Stimulated activated CD8-positive, alpha-beta memory T cell treated with anti-CD3 and anti-CD28 coated beads, Interleukin-15, amount 100 ng/mL, for 4 hours (primary cell): ENCODE measurements around the gene SEPTIN6.
"Not testable (repeated sequence)": the region's sequence is repeated elsewhere in the genome, so short reads cannot be mapped to it uniquely, and the experiment has no call there.

Source experiments
- DNase-seq, 2 donors: peaks; one replicate each; pipeline ENCODE4 v3.0.0-alpha.2; 2020; ENCODE audit warnings: low read depth in 2 of 2

The SEPTIN6 gene

DNA sequence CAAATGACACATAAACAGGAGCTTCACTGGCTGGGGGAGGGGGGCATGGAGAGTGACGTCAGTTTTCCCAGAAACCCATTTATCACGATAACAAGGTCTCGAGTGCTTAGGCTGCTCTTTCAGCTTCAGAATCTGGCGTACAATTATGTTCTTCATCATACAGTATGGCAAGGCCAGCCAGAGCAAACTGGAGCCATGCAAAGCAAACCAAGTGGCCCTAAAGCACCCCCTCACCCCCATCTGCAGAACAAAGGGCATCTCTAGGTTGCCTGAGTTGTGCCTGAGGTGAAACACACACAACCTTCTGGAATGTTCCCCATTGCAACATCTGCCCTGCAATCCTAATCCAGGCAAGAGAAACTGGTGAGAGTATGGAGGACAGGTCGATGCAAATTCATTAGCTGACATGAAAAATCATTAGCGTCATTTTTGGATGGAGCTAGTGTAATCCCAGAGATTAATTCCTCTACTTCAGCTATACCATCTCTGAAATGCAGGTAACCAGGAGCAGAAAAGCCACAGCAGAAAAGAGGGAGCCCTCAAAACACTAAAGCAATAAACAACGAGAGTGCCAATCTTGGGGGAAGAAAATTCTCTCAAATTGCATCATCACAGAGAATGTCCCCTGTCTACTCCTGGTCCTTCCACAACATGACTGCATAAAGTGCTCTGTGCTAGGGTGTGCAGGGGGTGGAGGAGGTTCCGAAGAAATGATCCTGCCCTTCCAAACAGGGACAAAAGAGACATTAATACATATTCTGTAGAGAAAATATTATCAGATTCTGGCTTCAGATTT lies 1.8 kb downstream of the SEPTIN6 start:
- peak in 1 of 2 donors; percentile 54 for DNase-seq

DNA sequence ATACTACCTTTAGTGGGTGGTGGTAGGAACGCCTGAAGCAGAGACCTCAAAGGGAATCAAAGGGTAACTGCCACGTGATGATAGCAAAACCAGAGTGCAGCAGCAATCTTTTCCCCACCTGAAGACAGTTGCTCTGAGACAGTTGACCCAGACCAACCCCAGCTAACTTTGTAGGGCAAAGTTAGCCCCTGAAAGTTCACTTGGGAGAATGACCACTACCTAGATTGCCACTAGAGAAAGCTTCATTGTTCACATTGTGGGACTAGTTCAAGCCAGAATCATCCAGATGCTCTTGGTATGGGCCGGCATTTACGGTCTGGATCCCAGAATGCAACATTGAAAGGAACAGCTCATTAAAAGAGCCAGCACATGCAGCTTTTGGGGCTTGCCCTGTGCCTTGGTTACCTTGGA lies 4.1 kb downstream of the SEPTIN6 start:
- DNase-seq: no peak

DNA sequence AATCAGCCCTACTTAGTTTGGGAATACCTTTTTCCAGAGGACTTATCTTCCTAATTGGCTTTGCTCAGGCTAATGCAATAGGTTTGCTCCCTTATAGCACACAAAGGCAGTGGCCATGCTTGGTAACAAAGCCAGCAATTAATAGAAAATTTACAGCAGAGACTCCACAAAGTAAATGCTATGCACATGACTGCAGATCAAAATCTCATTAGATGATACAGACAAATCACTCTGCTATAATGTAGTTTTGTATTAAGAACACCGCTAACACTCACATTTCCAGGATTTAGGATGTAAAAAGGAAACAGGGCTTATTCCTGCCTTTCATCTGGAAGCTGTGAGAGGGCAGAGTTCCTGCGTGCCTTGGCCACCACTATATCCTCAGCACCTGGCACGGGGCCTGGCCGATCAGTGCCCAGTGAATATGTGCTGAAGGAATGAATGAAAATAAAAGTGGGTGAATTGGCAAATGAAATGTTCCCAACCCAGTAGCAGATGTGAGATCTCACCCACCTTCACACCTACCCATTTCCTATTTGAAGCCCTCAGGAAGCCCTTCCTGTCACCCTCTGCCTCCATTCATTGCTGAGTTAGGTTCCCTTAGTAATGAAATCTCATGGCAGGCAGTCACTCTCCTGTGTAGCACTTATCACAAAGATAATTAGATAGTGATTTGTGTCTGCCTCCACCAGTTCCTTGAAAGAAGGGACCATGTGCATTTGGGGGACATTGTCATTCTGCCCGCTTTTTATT lies 5.1 kb downstream of the SEPTIN6 start:
- no peak for DNase-seq

DNA sequence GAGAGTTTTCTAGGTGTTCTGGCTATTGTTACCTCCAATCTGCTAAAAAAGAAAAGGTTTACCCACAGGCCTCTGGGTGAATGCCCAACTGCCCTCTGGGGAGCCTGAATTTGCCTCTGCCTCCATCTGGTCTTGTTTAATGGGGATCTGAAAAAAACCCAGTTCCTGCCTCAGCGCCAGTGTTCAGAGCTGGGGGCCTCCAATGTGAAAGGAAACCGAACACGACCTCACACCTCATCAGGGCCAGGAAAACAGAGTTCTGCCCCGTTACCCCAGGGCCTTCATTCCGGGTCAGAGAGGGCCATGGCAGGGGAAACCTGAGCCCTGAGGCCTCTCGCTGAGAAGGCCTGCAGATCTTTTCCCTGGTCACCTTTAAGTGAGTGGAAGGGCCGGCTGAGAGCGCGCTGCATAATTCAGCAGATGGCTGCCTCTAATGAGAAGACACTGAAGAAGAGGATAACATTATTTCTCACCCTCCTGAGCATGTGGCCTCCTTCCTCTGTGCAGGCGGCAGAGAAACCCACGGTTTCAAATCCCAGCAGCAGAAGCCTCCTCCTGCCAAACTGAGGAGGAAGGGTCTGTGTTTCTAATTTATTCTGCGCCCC lies 6.8 kb downstream of the SEPTIN6 start:
- DNase-seq: no peak

DNA sequence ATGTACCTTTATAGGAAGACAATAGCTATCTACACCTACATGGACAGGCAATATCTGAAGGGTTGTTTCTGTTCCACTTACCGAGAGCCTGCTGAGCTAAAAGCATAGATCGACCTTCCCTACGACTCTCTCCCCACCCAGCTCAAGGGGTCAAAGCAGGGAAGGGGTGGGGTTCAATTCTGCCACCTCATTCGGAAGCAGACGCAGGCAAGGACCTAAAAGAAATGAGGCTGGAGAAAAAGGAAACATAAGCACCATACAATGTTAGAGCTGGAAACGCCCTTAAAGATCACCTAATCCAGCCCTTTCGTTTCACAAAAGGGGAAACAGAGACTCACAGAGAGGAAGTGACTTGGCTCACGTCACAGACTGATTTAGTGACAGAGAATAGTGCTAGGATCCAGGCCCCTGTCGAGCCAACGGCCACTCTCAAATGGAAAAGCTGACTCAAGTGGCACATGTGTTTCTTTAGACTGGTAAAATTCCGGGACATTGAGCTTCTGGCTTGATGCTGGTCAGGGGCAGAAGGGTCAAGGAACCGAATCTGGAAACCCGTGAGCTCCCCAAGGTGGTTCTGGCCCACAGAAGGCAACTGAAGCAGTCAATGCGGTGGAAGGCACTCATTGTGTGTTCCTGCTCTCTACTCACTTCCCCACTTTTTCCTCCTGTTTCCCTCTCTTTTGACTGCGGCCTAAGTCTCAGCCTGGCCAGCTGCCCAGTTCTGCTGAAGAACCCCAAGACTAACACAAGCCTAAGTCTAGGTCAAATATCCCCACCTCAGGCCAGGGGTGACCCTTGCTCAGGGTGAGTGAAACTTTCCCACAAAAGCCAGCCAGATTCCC lies 7.5 kb downstream of the SEPTIN6 start:
- DNase-seq: no peak

DNA sequence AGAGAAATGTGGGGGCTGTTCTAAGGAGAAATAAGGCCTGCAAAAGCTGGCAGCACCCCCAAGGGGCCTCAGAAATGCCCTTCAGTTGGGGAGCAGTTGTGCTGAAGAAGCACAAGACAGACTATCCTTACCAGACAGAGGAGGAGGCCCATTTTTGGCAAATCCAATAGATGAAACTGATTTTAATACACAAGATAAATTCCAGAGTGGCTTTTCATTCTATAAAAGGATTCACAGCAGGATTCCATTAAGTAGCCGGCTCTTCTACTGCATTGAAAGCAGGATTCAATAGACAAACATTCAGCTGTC lies 8.1 kb downstream of the SEPTIN6 start:
- DNase-seq: no peak

DNA sequence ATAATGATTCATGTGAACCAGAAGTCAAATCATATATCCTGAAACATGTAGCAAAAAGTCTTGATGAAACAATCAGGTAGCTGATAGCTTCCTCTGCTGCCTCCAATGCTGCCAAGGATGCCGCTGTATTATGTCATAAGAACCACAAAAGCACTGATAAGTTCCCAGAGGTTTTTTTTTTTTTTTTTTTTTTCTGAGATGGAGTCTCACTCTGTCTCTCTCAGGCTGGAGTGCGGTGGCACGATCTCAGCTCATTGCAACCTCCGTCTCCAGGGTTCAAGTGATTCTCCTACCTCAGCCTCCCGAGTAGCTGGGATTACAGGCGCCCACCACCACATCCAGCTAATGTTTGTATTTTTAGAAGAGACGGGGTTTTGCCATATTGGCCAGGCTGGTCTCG lies 8.7 kb downstream of the SEPTIN6 start:
- not testable (repeated sequence) for DNase-seq

DNA sequence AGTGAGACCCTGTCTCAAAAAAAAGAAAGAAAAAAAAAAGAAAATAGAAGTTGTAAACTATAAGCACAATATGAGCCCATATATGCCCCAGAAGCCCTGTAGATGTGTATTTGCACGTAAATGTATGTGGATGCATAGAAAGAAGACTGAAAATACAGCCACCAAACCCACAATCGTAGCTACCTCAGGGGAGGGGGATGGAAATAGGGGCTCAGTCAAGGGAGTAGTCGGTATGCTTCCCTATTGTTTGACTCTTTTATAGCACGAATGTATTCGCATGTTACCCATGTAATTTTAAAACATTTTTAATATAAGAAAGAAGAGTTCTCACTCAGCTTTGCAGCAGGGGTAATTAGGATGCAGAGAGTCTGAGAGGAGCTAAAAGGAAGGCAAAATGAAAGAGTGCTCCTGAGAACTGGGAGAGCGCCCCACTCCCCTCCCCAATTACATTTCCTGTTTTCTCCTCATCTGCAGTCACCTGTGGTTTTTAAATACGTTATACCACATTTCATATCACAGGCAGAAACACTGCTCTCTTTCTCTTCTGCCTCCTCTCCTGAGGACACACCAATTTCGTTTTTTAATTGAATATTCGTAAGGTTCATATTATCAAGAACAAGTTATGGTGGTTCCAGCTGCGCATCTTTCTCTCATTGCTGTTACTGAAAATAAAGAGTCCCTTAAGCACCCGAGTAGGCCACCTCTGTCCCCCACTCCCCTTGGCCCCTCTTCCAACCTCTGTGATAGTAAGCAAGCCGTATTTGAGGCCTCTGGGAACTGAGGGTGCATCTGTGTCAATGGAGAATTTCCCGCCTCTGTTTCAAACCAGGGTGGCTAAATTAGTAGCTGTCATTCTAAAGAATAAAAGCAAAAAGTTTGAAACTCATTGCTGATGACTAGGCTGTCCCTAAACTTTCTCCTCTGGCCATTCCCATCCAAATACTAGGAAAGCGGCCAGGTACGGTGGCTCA lies 10.7 kb downstream of the SEPTIN6 start:
- no peak for DNase-seq

DNA sequence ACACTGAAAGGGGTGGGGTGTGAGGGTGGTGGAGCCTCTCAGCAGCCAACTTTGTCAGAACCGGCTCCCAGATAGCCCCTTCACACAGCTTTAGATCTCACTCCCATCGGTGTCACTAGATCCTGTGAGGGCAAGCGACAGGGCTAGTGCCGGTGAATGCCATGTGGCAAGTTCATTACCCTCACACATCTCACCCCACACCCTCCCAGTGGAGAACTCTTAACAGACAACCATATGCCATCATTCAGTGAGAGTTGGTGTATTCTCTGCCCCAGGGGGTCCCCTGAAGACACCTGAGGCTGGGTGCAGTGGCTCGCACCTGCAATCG lies 15.3 kb downstream of the SEPTIN6 start:
- no peak for DNase-seq

DNA sequence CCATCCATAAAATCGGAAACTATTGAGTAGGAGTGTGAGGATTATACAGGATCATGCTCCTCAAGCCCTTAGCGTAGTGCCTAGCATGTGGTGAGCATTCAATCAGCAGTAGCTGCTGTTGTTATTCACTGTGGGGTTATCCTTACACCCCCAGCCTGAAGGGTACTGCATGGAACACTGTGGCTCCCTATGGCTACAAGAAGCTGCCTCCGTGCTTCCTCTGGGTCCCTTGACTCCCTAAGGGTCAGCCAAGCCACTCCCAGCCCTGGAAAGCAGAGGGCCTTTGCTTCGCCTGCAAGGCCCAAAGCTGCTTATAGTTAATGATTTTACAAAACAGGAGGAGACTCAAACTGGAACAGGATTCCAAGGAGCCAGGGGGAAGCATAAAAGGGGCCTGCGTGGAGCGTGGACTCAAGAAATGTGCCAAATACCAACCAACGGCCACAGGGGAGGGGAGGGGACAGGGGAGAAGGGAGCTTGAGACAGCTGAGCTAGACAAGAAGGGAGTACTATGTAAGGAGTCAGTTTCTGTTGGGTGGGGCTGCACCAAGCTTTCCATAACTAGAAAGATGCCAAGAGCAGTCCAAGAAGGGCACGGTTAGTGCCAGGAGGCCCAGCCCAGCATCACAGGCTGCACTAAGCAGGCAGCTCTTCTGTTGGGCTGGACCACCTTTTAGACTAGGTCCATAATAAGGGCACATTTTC lies 15.9 kb downstream of the SEPTIN6 start:
- DNase-seq: no peak

DNA sequence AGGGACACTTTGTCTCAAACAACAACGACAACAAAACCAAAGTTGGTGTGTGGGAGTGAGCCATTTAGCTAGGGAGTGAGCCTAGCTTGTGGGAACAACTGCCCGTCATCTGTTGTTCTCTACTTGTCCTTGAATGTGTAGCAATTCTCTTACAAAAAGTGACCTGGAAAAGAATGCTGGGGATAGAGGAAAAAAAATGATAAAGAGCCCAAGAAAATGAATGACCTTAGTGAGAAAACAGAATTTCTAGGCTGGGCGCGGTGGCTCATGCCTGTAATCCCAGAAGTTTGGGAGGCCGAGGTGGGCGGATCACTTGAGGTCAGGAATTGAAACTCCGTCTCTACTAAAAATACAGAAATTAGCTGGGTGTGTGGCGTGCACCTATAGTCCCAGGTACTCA lies 19.6 kb downstream of the SEPTIN6 start:
- DNase-seq: no peak

DNA sequence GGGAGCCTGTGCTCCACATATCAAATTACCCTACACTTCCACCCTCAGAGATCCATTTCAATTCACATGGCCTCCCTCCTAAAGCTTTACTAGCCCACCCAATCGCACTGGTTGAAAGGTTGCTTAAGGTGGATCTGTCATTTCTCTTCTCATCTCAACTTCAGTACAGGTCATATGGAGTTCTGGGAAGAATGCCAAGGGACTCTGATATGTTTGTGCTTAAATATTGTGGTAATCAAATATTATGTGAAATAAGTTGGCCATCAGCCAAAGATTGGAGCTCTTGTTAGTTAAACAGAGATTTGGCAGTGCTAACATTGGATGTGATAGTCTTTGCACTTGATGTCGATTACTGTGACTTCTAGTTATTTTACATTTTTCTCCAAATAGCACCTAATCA lies 20.5 kb downstream of the SEPTIN6 start:
- no peak for DNase-seq

DNA sequence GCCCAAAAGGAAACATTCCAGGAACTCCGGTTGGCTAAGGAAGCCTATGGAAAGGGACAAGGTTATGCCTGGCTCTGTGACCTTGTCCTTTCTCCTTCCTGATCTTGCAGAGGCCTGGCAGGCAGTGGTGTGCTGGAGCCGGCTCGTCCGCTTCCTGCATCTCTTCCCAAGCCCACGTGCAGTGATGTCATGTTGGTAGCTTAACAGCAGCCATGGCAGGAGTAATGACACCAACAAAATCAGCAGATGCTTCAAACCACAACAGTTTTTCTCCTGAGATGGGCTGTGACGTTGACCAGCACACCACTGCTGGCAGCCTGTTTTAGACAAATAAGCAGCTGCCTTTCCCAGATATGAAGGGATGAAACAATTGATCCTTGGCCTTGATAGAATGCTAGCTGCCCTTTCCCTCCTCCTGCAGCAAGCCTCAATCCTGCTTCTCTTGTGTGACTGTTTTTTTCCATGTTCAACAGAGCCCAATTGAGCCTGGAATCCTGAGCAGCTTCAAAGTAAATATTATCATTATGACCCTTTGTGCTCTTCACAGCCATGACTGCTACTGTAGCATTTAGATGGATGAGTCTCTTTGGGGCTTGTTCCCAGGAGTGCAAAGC lies 23.4 kb downstream of the SEPTIN6 start:
- DNase-seq: no peak

DNA sequence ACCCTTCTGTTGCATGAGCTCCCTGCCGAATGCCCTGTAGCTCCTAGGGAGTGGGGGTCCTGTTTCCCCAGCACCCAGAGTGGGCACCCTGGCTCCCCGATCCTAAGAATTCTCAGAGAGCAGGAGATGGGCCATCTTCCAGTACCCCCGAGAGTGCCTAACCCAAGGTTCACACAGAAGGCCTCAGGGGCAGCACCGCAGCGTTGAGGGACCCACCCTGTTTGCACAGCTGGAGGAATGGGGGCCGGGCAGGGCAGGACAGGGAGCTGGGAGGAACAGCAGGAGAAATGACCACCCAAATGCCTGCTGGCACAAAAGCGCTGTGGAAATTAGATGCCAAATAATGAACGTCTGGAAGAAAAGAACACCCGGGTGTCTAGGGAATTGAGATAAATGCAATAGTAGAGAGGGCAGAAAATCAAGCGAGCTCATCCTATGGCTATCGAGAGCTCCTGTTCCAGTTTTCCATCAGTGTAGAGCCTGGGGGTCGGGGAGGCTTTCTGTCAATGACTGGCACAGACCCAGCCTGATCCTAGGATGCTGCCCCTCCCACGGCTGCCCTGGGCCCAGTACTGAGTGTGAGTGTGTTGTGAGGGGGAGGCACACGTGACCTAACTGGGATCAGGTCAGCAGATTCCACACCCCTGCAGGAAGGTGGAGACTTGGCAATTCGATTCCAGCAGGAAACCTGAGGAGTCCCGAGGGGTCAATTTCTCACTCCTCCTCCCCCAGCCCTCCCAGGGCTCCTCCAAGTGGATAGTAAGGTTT lies 25.7 kb downstream of the SEPTIN6 start:
- no peak for DNase-seq

DNA sequence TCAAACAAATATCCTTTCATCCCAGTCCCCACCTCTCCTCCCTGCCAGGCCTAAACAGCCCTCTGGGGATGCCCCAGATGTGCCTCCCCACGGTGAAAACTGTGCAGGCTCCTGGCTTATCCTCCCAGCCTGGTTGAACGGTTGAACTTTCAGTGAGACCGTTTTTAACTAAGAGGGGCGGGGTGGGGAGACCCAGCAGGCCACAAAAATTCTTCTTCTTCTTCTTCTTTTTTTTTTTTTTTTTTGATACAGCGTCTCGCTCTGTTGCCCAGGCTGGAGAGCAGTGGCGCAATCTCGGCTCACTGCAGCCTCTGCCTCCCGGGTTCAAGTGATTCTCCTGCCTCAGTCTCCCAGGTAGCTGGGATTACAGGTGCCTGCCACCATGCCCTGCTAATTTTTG lies 28.1 kb downstream of the SEPTIN6 start:
- not testable (repeated sequence) for DNase-seq

DNA sequence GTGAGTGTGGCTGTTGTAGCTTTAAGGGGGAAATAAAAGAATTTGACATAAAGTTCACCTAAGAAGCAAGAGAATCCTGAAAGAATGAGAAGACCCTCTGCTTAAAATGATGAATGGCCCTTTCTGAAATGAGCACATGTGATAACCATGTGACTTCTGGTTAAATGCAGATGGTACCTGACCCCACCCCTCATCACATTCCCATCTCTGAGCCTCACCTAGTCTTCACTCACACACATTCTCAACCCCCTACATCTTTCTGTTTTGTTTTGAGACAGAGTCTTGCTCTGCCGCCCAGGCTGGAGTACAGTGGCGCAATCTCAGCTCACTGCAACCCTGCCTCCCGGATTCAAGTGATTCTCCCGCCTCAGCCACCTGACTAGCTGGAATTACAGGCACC lies 31.5 kb downstream of the SEPTIN6 start:
- no peak for DNase-seq

DNA sequence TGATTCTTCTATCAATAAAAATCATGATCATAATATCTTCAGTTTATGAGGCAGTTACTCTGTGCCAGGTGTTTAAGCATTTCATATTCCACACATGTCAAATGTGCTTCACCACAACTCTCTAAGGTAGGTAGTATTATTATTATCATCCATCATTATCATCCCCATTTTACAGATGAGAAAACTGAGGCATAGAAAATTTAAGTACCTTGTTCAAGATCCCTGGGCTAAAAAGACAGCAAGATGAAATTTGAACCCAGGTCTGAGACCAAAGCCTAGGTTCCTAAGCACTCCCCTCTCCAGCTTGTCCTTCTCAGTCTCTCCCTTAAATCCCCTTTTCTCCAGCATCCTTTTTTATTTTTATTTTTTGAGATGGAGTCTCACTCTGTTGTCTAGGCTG lies 33.4 kb downstream of the SEPTIN6 start:
- no peak for DNase-seq

DNA sequence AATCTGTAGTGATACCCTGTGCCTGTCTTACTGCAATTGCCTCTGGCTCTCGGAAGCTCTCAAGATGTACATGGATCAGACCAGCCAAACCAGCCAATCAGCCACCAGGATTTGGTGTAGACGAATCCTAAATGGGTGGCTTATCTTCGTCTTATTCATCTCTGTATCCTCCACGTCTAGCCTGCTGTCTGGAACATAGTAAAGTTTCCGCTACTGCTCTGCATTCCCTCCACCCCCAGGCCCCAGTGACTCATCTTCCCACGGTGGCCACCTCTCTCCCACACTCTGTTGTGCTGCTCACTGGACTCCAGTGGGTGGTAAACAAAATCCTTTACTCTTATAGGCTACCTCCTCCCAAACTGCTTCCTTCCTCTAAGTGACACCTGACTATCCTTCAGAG lies 37.8 kb downstream of the SEPTIN6 start:
- DNase-seq: peak; percentile 32 to 43

DNA sequence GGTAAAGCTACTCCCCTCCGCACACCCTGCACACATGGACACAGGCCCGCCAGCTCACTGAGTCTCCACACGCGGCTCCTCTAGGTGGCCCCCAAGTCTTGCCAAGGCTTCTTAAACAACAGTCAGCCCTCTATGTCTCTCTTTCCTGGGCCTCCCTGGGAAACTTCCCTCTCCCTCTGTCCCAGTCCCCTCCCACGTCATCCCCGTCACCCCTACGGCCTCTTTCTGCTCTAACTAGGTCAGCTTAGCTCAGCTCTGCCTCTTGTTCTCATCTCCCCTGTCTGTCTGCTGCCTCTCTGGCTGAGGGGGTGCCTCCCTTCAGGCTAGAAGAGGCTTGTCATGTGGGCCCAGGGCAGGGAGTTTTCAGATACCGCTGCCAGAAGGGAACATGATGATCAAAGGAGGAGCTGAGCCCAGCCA lies 38.8 kb downstream of the SEPTIN6 start:
- no peak for DNase-seq
